ENCODE data around the gene CA12.
A peak's percentile ranks its signal among the peaks of the same experiment; 100 is the strongest.
"Not testable (repeated sequence)": the region's sequence is repeated elsewhere in the genome, so short reads cannot be mapped to it uniquely, and the experiment has no call there.

CA12 gene

DNA sequence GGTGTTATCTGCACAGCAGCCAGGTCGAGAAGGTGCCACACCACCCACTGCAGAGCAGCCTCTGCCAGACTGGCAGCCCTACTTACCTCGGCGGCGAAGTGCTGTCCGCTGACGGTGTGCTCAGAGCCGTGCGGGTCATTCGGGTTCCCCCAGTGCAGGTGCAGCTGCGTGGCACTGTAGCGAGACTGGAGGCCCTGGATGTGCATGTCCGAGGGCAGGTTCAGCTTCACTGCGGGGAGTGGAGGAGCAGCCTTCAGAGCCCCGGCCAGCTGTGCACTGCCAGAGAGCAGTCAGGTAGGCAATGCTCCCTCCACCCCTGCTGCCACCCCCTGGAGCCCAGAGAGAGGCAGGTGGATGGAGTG is 36.3 kb downstream of the CA12 start:
- intact Hi-C loops (cut with DNase I): no loop called here
- no peak for DNase-seq

DNA sequence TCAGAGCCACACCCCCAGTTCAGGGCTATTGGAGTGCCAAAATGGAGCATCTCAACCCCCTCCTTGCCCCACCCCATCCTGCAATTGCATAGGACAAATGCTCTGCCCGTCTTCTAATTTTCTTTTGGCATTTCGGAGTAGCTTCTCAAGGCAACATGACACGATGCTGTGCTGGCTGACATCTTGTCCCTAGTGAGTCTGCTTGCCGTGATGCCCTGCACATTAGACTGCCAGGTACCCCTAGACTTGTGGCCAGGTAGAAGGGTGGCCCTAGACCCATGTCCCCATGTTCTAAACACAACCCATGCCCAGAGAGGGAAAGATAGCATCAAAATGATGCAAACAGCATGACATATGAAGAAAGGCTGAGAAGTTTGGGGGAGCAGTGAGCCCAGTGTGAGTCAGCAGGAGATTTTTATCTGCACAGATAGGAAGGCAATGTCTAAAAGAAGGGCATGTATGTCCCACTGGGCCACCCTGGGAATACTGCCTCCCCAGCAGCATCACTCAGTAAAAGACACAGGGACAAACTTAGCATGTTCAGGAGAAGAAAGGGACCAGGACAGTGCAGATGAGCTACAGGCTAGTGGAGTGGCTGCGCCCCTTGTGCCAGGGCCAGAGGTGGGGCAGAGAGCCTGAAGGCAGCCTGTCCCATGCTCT is 36.8 kb downstream of the CA12 start:
- intact Hi-C loops (cut with DNase I): no loop called here
- DNase-seq: peak in 1 of 42 donors; percentile 38

DNA sequence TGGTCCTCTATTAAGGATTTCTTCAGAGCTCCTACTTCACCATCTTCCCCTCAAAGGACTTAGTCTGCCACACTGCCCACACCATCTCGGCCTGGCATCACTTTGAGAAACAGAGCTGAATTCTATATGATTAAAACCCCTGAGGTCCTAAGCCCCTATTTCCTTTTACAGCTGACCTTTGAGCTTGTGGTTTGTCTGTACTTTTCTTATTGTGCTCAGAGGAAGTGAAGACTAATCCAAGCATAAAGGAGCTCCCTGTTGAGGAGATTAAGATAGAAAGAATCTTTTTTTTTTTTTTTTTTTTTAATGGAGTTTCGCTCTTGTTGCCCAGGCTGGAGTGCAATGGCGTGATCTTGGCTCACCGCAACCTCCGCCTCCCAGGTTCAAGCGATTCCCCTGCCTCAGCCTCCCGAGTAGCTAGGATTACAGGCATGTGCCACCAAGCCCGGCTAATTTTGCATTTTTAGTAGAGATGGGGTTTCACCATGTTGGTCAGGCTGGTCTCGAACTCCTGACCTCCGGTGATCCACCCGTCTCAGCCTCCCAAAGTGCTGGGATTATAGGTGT is 38.6 kb downstream of the CA12 start:
- intact Hi-C loops (cut with DNase I); DNase-seq: not testable (repeated sequence)

DNA sequence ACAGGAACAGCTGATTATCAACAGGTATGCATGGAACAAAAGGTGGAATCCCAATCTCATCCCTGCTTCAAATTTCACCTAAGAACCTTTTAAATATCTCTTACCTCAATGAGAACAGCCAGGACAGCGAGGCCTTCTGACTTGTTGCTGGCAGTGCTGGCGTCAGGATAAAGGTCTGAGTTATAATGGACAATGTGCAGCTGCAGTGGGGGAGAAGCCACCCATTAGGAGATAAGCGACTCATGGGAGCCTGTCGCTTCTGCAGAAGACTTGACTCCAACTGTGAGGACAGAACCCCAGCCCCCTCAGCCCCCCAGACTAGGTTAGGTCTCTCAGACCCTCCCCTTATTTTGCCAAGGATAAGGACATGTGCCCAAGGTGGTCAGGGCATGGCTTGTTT is 39.7 kb downstream of the CA12 start:
- intact Hi-C loops (cut with DNase I): no loop called here
- DNase-seq: no peak

DNA sequence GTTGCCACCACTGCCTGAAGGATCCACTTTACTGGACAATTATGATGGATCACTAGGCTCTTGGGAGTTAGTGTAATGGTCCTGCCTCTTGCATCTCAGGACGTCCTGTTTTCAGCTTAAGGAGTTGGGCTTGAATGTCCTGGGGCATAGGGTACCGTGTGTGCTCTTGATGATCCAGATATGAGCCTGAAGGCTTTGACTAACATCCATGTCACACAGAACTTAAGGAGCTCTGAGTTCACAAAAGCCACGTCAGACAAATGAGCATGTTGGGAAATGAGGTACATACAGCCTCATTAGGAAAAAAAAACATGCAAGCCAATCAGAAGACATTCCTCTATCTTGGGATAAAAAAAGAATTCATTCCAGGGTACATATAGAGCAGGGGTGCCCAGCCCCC is 40.8 kb downstream of the CA12 start:
- no peak for DNase-seq
- intact Hi-C loops (cut with DNase I): no loop called here

DNA sequence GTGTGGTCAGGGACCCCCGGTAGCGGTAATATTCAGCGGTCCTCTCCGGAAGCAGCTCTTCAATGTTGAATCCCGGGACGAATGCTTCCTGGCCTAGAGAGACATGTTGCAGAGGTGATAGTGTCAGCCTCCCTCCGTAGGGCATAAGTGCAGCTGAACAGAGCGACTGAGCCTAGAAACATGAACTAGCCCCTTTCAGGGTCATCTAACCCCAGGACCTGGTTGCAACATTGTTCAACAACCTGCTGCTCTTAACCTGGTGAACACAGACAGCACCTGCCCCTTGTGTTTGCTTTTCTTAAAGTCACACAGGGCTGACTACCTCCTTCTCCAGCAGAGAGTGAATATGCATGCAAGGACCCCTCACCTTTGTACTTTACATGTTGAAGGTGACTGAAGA is 41.3 kb downstream of the CA12 start:
- intact Hi-C loops (cut with DNase I): no loop called here
- no peak for DNase-seq

DNA sequence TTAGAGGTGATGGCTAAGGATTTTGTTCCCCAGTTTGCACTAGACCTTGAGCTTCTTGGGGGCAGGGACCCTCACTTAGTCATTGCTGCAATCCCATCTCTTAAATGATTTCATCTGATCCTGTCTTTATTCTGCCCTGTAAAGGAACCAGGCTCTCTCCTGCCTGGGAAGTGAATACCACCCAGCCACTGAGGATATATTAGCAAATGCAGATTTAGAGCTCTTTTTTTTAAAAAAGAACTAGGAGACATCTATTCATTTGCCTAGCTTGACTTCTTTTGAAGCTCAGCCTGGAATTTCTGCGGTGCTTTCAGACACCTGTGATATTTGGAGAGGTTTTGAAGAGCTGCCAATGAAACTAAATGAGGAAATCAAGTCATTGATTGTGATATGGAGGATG is 41.8 kb downstream of the CA12 start:
- no peak for DNase-seq
- intact Hi-C loops (cut with DNase I): no loop called here

DNA sequence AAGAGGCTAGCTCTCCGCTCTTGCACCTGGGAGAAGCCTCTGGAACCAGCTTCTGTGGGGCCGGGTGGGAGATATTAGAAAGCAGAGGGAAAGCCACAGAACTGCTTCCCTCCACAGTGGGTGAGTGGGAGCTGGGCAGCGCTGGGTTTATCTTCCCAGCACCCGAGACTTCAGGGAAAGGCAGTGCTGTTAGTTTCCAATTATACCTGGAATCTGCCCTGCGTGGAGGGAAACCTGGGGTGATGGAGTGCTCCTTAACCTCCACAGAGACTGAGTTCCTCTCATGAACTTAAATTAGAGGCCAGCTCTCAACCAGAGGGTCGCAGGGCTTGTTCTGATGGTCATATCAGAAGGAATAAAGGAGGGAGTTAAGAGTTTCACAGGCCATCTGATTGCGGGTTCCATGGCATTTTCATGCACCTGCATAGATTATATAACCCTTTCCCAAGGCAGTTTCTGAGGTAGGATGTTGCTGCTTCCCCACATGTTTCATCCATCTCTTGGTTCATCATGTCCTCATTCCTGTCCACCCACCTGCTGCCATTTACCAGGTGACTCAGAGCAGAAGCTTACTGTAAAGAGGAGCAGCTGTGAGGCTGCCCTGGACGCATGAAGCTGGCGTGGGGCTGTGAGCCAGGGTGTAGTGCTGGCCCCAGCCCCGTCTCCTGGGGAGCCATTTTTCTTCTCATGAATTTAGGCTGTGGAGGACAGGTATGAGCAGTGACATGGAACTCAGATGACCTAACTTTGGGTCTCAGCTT is 42.5 kb downstream of the CA12 start:
- intact Hi-C loops (cut with DNase I): no loop called here
- DNase-seq: peak; percentile 40 to 89 (median 72)

DNA sequence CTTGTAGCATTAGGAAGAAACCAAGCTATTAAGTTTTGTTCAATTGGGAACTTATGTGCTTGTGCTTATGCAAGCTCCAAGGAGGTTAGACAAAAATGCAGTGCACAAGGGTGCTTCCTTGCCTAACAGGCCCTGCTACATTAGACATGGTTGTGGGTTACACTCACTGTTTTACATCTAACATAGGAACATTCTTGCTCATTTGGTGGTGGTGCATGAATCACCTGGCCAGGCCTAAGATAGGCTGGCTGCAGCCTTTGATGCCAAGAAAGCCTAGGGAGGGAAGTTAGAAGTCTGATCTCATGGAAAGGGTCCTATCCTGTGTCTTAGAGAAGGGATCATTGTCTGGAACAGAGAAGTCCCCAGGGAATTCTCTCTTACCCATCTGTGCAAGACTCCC is 43.5 kb downstream of the CA12 start:
- no peak for DNase-seq
- intact Hi-C loops (cut with DNase I): no loop called here

DNA sequence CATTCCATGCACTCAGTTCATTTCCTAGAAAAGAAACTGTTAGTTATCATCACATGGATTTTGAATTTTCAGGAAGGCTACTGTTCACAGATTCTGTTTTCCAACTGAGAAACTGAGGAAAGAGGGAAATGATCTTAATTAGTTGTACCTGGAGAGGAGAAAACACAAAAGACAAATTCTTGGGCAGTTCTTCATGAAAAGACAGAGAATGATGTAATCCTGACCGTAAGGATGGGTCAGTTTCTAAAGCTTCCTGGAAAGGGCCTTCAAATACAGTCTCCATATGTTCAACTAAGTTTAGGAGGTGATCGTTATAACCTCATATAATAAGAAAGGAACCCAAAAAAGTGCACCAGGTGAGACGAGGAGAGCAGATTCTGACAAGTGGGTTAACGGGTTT is 44.6 kb downstream of the CA12 start:
- DNase-seq: no peak
- intact Hi-C loops (cut with DNase I): no loop called here

DNA sequence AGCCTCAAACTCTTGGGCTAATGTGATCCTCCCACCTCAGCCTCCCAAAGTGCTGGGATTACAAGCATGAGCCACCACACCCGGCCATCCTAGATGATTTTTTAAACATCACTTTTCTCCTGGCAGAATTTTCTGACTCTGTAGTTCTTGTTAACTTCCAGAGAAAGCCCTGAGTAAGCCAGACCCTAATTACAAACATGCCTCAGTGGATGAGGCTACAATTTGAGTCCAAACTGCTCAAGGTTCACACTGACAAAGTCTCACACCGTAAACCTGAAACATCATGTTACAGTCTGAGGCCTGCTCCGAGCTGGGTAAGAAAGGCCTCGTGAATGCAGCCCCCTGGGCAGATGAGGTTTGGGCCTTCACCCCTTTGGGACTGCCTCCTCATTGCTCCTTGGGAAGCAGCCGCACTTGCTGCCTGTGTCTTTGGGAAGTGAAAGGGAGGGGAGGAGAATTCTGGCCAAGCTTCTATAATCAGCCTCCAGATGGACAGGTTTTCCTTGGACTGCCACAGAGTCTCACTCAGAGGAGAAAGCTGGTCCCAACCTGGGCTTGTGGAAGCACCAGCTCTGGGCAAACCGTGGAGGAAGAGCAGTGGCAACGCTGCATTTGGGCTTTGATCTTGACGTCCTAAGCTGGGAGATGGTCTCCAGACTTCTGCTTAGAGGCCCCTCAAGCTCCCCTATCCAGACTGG is 46.0 kb downstream of the CA12 start:
- intact Hi-C loops (cut with DNase I): no loop called here

DNA sequence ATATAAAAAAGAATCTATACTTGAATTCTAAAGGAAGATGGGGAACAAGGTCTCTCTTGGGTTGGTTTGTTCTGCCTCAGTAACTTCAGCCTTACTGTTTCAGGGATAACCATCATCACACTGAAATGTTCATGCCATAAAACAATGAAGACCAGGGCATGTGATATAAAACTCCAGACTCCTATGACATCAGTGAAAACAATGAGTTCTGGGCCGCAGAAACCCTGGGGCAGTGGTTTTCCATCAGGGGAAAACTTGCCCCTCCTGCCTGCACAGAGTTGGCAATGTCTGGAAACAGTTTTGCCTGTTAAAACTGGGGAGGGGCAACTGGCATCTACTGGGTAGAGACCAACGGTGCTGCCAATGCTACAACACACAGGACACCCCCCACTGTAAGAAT is 46.8 kb downstream of the CA12 start:
- intact Hi-C loops (cut with DNase I): no loop called here
- DNase-seq: no peak

More for the DNA sequence above, 46.0 kb downstream of the CA12 start:
- no peak for DNase-seq

DNA sequence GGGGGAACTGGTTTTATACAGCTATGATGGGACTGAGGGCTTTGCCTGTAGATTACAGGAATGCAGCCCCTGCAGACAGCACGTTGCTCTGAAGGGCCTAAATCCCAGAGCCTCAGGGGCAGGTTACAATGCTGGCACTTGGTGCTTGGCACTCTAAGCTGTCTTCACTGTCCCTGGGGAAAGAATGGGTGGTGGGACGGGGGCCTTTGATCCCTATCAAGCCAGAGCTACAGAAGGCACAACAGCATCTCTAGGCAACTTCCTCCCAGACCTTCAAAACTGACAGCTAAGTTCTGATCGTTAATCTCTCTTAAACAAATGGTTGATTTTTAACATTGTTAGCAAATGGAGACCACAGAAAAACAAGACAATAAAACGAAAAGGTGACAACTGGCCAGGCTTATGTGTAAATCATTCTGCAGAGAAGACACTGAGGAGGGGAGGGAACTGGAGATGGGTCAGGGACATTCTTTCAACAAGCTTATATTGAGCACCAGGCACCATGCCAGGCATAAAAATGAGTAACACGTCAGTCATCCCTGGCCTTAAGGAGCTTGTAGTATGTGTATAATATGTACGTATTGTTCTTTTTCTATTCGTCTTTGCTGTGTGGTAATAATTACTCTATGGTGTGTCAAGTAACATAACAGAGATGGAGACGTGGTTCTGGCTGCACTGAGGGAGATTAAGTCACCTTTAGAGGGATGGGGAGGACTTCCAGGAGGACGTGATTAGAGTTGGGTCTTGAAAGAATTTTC is 49.1 kb downstream of the CA12 start:
- DNase-seq: no peak
- intact Hi-C loops (cut with DNase I): no loop called here

DNA sequence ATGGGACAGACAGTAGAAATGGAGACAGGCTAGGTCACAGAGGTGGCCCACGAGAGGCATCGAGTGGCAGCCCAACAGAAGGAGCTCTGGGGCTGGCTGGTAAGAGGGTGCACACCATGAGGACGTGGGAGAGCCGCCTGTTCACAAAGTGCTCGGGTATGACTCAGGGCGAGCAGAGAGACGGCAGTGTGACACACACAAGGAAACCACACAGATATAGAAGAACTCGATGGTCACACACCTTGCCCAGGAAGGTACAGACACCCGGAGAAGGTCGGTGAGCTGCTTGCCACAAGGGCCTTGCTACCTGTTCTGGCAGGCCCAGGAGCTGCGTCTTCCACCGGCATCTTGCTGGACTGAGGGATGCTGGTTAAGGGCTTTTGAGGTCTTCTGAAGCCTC is 50.2 kb downstream of the CA12 start:
- peak in 36 of 42 donors; percentile 31 to 89 (median 65) for DNase-seq
- intact Hi-C loops (cut with DNase I): no loop called here

DNA sequence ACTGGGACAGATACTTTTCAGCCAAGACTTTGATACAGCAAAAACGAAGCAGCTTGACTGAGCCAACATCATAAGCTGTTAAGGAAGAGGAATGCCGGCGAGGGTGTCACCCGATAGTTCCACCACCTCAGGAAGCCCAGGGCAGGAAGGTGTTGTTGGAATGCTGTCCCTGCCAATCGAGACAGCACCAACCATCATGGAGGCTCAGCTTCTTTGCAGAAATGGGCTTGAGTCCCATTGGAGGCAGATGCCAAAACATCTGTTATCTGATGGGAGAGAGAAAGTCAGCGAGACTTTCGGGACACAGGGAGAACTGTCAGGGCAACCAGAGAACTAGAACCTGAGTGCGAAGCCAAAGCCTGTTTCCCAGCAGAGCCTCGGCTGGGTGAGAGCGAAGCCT is 50.7 kb downstream of the CA12 start:
- no peak for DNase-seq
- intact Hi-C loops (cut with DNase I): no loop called here

DNA sequence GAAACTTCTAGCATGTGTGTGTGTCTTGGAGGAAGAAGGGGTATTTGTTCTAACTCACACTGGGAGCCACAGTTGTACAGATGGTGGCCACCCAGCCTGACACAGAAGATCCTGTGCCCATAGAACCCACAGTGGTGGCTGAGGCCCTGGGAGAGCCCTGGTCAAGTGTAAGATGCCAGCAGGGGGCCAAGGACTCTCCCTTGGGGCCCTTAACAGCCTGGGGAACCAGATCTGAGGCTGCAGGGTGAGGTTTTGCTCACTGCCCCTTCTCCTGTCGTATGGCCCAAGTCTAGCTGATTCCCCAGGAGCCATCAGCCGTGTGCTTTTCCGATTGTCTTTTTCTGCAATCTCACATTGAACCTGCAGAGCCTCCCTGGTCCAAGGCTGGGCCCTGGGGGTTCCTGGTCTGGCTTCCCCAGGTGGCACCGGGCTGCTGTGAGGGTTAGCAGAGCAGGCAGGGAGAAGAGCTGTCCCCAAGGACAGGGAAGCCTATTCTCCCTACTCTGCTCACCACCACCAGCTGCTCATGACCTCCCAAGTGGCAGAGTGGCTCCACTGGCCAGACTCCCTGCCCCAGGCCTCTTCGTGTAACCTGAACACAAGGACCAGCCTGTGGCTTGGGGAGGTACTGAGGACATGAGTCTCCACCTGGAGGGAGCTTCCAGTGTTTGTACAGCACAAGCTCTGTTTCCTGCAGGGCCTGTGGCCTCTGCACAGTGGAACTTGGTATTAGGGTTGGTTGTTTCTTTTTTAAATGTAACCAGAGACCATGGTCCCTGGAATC is 51.9 kb downstream of the CA12 start:
- DNase-seq: no peak
- intact Hi-C loops (cut with DNase I): no loop called here

DNA sequence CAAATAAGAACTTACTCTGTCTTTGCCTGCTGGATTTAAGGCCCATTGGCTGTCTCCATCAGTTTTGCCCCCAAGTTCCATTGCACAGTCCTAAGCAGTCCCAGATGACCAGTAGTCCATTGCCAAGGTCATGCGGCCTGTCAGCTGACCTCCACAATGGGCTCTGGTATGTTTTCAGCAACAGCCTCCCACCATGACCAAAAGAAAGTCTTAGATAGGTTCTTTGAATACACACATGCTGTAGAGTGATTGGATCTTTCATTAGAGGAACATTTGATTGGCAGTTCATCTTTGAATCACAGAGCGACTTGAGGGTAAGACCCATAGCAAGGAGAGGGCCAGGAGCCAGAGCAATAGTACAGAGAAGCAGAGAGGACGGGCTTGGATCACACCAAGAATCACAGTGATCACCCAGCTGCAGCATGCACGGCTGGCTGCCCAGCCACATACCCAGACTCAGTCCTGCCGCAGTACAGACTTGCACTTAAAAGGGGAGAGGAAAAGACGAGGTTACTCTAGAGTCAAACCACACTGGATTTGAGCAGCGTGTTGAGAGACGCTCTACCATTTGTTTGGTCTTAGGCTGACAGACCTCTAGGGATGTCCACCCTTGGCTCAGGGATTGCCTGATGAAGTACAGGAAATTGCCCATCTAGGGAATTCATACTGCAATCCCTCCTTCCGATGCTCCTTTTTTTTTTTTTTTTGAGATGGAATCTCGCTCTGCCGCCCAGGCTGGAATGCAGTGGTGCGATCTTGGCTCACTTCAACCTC is 53.8 kb downstream of the CA12 start:
- intact Hi-C loops (cut with DNase I): no loop called here
- no peak for DNase-seq

DNA sequence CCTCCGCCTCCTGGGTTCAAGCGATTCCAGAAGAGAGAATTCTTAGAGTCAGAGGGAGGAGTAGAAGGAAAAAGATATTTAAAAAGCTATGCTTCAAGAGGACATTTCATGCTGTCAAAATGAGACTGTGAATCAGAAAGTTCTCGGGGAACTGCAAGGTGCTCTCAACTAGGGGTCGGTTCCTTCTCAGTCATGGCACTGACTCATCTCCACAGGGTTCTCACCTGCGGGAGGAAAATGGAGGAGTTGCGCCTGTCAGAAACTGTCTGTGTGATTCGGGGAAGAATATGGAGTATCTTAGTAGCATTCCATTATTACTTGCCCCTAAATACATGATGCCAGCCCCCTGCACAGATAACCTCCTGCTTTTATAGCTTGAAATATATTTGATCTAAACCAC is 56.9 kb downstream of the CA12 start:
- intact Hi-C loops (cut with DNase I): no loop called here
- DNase-seq: peak in 25 of 42 donors; percentile 17 to 77 (median 54)
